Jurkat, Clone E6-1 (cell line): Measurements from ENCODE around the gene IRS1.

Experiments
- DNase-seq: peaks from one replicate; pipeline ENCODE4 v3.0.0-alpha.2; 2011; ENCODE audit warnings: low read depth, low spot score
- H3K4me3 ChIP-seq: 2 replicates; pipeline ENCODE4 v1.5.1; 2011; ENCODE audit warnings: mild to moderate bottlenecking, low read length, control low read depth, moderate library complexity

The IRS1 gene

DNA sequence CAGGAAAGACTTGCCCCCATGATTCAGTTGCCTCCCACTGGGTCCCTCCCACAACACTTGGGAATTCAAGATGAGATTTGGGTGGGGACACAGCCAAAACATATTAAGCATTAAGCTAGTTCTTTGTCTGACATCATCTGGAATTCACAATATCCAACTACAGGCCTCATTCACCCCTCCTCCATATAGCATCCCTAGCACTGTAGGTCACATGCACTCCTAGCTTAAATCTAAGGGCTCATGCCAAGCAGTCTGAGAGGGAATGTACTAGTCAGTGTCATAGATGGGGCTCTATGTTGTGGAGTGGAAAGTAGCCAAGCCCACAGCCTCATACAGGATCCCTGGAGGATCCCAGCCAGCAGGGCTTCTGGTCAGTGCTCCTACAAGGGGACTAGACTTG lies 92.1 kb downstream of the IRS1 start:
- no peak overlapping the region for H3K4me3 ChIP-seq
- DNase-seq = no peak

DNA sequence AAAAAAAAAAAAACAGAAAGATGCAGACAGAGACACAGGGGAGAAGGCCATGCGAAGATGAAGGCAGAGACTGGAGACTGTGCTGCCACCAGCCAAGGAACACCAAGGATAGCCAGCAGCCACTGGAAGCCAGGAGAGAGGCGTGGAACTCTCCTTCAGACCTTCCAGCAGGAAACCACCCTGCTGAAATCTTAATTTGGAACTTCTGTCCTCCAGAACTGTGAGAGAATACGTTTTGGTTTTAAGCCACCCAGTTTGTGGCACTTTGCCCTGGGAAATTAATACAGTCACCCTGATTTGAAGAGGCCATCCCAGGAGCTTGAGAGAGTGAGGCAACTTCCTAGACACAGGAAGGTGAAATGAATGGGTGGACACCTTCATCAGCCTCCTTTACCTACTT lies 93.7 kb downstream of the IRS1 start:
- no peak overlapping the region for H3K4me3 ChIP-seq
- no peak for DNase-seq

DNA sequence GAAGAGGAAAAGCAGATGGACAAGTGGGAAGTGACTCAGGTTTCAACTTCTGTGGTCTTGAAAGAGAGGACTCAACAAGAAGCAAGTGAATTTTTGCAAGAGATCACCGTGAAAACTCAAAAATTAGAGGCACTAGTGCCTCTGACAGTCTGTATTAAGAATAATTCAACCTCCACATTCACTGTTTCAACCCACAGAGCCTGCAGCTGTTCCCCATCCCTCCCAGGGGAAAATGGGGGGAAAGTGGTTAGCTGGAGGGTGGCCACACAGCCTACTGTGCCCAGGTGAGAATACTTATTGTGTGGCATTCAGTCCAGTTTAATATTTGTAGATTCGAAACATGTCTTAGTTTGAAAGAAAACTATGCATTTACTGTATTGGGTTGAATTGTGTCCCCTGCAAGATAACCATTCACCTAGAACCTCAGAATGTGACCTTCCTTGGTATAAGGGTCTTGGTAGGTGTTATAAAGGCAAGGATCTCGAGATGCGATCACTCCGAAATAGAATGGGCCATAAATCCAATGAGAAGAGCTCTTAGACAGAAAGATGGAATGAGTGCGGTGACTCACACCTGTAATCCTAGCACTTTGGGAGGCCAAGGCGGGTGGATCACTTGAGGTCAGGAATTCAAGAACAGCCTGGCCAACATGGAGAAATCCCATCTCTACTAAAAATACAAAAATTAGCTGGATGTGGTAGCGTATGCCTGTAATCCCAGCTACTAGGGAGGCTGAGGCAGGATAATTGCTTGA lies 94.3 kb downstream of the IRS1 start:
- no peak for DNase-seq
- H3K4me3 ChIP-seq = no peak overlapping the region

DNA sequence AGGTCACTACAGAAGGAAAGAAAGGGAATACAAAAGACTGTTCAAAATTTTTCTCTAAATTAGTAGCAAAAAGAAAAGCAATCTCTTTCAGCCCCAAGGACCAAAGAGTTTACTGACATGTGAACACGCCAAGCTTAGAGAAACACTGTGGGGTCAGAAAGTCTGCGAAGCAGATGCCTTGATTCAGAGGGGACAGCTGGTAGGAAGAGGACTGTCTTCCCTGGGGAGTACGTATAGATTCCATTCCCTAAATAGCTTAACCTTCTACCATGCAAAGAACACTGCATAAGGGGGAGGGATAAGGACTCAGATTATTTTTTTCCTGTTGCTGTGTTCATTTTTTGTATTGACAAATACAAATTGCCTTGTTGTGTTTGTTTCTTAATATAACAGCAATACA lies 96.1 kb downstream of the IRS1 start:
- no peak for DNase-seq
- no peak overlapping the region for H3K4me3 ChIP-seq

DNA sequence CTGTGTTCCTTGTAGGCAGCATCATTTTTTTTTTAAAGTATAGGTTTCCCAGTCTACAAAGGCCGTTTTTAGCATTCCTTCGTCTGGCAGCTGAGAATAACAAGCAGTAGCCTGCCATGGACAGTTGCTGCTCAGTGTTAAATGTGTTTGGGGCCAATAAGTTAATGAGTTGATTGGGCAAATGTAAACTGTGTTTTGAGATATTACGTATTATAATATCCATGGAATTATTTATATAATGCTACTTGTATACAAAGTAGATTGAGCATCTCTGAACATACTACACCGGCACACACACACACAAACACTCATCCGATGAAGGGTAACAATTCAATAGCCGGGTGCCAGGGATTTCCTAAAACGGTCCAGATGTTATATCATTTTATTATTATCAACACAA lies 97.2 kb downstream of the IRS1 start:
- DNase-seq = no peak
- no peak overlapping the region for H3K4me3 ChIP-seq

DNA sequence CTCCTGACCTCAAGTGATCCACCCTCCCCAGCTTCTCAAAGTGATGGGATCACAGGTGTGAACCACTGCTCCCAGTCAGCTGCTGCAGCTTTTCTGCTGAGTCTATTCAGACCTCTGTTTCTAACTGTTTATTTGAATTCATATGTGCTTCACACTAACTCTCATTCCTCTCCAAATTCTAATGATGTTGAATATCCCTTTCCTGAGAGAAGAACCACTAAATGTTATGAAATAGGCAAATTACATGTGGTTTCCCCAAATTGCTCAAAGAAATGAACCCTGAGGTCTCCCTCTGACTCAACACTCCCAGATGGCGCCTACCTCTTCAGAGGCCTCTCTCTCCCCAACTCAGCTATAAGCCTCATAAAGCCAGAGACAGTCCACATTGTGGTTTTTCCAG lies 98.6 kb downstream of the IRS1 start:
- no peak for DNase-seq
- no peak overlapping the region for H3K4me3 ChIP-seq

DNA sequence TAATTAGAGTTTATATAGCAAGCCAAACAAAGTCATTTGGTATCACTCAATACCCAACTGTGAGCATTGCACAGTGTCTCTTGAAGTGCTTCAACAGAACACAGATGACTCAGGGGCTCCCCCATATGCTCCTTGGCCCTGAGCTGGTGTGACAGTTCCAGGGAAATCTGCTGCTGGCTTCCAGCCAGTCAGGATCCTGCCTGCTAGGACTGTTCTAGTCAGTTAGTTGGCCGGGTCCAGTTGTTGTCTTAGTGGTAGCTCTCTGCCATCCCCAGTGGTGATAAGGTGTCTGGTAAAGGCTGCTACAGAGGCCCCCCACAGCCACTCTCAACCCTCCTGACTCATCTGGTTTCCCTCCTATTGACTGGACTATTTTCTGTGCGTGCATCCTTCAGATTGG lies 100.3 kb downstream of the IRS1 start:
- no peak overlapping the region for H3K4me3 ChIP-seq
- DNase-seq = no peak

DNA sequence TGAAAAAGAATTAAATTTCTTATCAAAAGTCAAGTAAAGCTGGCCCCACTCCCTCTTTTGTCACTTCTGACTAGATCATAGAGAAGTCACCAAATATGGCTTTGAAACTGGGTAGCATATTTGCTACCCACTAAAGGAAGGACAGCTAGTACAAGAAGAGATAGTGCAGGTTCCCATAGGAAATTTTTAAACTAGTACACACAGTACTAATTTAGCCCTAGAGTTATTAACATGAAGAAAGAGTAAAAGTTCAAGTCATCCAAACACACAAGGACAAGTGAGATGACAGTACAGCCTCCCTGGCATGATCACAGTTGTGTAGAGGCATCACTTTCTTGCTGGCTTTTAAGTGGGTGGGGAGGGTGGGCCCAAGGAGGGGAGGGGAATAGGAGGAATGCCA lies 100.9 kb downstream of the IRS1 start:
- no peak overlapping the region for H3K4me3 ChIP-seq
- no peak for DNase-seq

DNA sequence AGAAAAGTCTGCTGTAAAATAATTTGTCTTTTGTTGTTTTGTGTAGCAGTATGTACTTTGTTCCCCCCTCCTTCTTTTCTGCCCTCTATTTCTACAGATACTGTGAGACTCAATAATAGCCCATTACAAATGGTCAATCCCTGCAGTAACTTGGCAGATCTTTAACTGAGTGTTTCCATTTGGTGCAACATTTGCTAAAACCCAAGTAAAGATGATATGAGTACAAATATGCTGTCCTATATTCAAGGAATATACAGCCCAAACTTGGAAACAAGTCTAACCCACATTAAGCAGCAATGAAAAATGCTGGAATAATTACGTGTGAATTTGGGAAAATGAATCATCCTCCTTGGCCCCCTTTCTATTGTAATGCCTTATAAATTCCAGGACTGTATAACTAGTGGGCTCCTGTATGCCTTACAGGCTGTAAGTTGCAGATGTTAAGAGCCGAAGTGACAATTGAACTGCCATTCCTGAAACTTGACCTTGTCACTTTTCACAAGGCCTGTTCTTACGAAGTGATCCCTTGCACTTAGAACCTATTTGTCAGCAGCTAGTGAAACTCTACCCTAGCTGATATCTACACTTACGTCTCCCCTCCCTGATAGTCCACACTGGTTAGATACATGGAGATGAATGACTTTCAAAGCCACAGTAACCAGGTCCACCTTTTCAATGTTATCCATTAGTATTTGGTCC lies 104.9 kb downstream of the IRS1 start:
- DNase-seq = no peak
- H3K4me3 ChIP-seq = no peak overlapping the region

DNA sequence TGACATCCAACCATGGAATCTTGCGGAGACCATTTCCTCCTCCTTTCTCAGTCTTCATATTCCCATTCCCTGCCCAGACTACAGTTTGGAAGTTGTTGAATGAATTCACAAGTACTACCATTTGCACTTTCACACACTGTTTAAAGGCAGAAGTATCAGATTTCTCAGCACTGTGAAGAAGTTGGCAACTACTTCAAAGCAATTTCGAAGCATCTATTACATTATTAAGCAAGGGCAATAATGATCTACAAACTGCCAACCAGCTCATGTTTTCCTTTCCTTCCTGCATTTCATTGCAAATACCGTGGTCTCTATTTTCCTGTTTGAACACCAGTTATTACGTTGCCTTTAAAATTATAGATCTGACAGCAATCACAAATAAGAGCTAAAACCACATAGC lies 105.5 kb downstream of the IRS1 start:
- no peak for DNase-seq
- no peak overlapping the region for H3K4me3 ChIP-seq

DNA sequence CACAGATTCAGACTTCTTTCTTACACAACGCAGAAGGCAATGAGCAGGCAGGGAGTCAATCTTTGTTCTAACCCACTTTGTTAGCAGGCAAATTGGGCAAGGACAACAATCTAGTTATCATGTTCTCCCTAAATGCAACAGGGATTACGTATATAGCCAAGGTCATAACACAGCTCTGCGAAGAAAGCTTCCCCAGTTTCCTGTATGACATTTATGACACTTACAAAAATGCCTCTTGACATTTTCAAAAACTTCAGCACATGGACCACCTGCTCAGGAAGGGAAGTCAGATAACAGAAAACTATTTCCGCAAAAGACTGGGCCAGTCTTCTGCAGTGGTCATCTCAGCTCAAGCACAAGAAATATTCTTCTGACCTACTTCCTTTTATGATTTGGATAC lies 106.1 kb downstream of the IRS1 start:
- DNase-seq = no peak

DNA sequence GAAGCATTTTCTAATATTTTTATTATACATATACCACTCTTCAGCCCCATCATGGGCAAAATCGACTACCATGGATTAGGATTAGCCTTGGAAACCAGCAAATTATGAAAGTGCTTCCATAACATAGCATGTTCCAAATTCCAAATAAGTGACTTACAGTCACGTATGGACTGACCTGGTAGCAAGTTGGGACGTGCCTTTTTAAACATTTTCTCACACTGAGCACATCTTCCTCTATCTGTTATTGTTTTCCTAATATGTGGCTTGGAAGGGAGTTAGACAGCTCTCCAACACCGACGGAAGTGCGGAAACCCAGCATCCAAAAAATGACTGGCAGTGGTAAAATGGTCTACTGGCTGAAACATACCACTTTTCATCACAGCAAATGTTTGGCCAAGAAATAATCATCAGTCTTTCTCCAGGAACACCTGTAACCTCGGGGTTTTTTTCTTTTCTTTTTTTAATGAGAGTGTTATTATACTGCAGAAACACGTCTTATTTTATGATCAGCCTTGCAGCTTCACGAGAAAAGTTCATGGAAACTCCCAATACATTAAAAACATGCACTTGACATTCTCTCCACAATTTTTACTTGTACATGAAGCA lies 107.0 kb downstream of the IRS1 start:
- no peak for DNase-seq
- no peak overlapping the region for H3K4me3 ChIP-seq

More for the DNA sequence above, 106.1 kb downstream of the IRS1 start:
- H3K4me3 ChIP-seq = no peak overlapping the region

DNA sequence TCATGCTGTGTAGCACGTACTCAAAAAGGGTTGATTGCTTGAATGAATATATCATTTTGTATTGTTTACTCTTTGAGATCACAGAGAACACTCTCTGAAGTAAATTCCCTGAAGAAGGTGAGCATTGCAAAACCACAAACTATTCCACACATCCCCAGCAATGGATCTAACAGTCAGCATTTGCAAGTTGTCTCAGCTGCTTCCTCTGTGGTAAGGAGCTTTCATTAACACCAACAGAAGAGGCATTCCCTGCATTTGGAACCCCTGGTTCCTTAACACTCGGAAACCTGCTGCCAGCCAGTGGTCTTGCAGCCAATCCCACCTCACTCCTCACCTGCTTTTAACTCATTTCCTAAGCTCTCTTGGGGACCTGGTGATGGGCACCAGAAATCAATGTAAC lies 108.4 kb downstream of the IRS1 start:
- DNase-seq = no peak
- no peak overlapping the region for H3K4me3 ChIP-seq

DNA sequence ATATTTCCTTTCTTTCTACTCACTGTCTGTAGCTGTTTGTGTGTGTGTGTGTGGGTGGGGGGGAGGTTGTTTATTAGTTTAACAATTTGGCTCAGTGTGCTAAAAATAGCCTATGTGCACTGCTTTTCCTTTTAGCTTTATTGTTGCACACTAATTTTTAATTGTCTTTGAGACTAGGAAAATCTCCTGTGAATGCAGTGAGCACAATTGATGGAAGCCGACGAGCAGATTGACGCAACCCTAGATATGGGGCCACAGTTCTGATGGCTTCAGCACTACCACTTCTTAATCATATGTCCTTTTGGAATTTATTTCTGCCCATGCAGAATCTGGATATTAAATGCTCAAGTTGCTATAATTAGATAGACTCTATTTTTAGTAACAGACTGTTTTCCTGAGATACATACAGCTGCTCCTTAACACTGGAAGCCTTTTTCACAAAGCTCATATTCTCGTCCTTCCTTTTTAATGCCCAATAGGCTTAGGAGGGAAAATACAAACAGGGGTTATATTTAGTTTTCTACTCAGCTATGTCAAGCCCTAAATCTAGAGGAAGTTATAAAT lies 109.1 kb downstream of the IRS1 start:
- no peak for DNase-seq
- H3K4me3 ChIP-seq = no peak overlapping the region

DNA sequence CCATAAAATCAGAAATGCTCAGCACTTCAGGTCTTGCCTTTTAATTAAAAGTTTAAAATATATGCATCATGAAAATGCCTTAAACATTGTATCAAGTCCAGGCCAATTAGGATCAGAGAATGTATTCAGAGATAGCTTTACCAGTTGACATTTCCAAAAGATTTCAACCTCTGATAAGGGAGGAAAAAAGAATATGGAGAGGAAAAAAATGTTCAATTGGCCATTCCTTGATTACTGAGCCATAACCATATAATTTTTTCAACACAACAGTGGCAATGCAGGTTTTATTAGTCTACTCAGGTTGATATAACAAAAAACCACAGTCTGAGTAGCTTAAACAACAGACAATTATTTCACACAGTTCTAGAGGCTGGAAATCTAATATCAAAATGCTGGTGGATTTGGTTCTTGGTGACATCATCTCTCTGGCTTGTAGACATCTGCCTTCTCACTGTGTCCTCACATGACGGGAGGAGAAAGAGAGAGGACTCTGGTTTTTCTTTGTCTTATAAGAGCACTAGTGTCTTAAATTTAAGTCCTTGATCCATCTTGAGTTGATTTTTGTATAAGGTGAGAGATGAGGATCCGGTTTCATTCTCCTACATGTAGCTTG lies 111.9 kb downstream of the IRS1 start:
- no peak for DNase-seq
- no peak overlapping the region for H3K4me3 ChIP-seq

DNA sequence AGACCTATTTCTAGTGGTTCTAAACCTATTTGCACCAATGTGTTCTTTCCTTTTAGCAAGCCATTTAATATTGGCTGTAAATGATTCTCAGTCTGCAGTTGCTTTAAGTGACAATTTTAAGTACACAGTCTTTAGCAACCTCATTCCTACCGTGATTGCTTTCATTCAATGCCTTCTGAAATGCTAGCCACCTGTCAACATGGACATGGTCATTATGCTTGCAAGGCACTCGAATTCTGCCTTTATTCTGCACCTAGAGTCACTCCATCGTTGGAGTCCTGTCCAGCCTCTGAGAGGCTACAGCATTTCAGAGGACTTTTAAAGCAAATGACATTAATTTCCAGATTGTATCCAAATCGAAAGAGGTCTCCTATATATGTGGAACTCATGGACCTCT lies 115.1 kb downstream of the IRS1 start:
- no peak for DNase-seq
- H3K4me3 ChIP-seq = no peak overlapping the region

DNA sequence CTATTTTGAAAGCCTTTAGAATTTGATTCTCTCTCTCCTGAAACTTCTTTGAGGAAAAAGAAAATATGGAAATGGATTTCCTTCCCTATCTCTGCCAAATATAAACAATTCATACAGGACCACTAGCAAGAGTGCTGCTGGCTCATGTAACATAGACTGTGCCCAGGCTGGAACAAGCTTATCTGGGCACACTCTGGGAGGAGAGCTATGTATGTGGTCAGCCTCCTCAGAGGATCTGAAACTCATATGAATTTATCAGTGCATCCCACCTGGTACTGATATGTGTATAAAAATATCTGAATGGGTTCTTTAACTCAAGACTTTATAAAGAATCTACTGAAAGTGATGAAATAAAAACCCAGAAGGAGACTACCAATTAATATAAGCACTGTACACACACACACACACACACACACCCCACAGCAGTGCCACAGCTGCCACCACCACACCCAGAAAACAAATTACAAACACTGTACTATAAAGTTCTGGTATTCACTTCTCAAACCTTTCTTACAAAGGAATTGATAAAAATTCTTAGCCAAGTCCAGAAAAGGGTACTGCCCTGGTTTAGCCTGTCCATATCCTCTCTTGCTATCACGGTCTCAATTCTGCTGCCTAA lies 115.6 kb downstream of the IRS1 start:
- DNase-seq = no peak
- no peak overlapping the region for H3K4me3 ChIP-seq

DNA sequence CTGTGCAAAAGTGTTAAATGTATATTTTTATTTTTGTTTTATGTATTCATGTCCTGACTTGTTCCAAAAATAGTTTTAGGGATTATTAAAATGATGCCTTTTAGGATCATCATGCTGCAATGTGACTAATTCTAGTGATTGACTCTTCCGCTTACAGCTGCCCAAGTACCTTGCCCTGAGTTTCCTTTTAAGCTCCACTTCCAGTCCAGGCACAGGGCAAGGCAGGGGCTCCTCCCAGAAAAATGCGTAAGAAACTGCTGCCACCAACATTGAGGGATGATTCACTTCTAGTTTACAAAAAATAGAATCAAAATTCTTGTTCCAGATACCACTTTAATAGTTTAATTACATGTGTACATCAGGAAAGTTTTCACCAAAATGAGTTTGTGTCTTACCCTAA lies 116.4 kb downstream of the IRS1 start:
- no peak for DNase-seq
- no peak overlapping the region for H3K4me3 ChIP-seq
